HepG2 (cell line): ENCODE results near the gene LIF. TPM values are rescaled to one million over a fixed set of nuclear protein-coding genes. Genes with fewer than 3 reads are reported as not detected.

Experiments used
- ATAC-seq: fragments of 200-7000 bp; cut with Tn5 transposase; 3 replicates; pipeline ENCODE4 v1.9.1; 2020; ENCODE audit warnings: mild to moderate bottlenecking, moderate library complexity
- BruUV-seq: library from RNA; stranded (reverse); fragments of 400-500 nt; replicated peaks from 2 replicates; lab custom pipeline; 2021; lab: Mats Ljungman, UMichigan
- CTCF ChIA-PET: fragments of 300-600 bp; formaldehyde crosslinking; extraction: SDS; loops from one replicate; lab custom pipeline; 2021; ENCODE audit warnings: low total read pairs, inconsistent platforms, low intra/inter-chr PET ratio; lab: Yijun Ruan, JAX
- POLR2A ChIA-PET: fragments of 350-600 bp; sonication (Branson Sonifier 250); formaldehyde crosslinking; loops from one replicate; lab custom pipeline; 2020; ENCODE audit warnings: antibody characterized with exemption, inconsistent platforms; lab: Yijun Ruan, JAX
- DNase-seq: peaks from one replicate; pipeline ENCODE4 v3.0.0-alpha.2; 2015; ENCODE audit warnings: low spot score
- FAIRE-seq: peaks from 3 replicates; lab custom pipeline; 2011; peaks lifted over from hg19 to GRCh38; lab: Jason Lieb, UNC
- H2AFZ ChIP-seq: one replicate; pipeline ENCODE4 v1.6.1; 2011; ENCODE audit warnings: low read length, inconsistent platforms
- H3K27ac ChIP-seq: fragments of 300-600 bp; 3 replicates; pipeline ENCODE4 v1.8.0; 2011; ENCODE audit warnings: mixed run types, mild to moderate bottlenecking, mixed read lengths, low read length, inconsistent platforms; ENCODE audit not compliant: insufficient read depth; ENCODE audit errors: extremely low read length
- H3K27me3 ChIP-seq, 2 experiments: fragments of 200-600 bp in 1 of 2; 2 replicates in 1 of 2; 3 replicates in 1 of 2; pipeline versions ENCODE4 v1.6.0 to v1.8.0; 2011; ENCODE audit warnings: low read length in 2 of 2, mild to moderate bottlenecking in 2 of 2, moderate library complexity in 2 of 2, inconsistent platforms in 1 of 2; ENCODE audit not compliant: insufficient read depth in 2 of 2, control insufficient read depth in 1 of 2
- H3K36me3 ChIP-seq, 2 experiments: fragments of 200-600 bp in 1 of 2; replicated peaks in 1 of 2; 2 replicates in 1 of 2; 3 replicates in 1 of 2; pipeline versions ENCODE4 v1.5.1 to v1.8.0; 2011; ENCODE audit warnings: low read length in 2 of 2, inconsistent platforms in 1 of 2; ENCODE audit not compliant: insufficient read depth in 2 of 2, control insufficient read depth in 1 of 2
- H3K4me1 ChIP-seq: 2 replicates; pipeline ENCODE4 v1.5.1; 2012; ENCODE audit warnings: low read length, inconsistent platforms; ENCODE audit not compliant: insufficient read depth
- H3K4me2 ChIP-seq: 2 replicates; pipeline ENCODE4 v1.6.0; 2011; ENCODE audit warnings: low read depth, low read length, inconsistent platforms
- H3K4me3 ChIP-seq, 3 experiments: fragments of 200-600 bp in 1 of 3; sonication (generic), shearing (Covaris generic) in 1 of 3; replicated peaks in 1 of 3; 2 replicates each; pipeline ENCODE4 v1.5.1; 2011 to 2016; ENCODE audit warnings: low read length in 3 of 3, inconsistent platforms in 2 of 3, low read depth in 2 of 3, mild to moderate bottlenecking in 2 of 3, control low read depth in 1 of 3, mixed read lengths in 1 of 3; ENCODE audit not compliant: insufficient read depth in 1 of 3
- H3K79me2 ChIP-seq: one replicate; pipeline ENCODE4 v1.6.1; 2011; ENCODE audit warnings: low read length, inconsistent platforms; ENCODE audit not compliant: insufficient read depth
- H3K9ac ChIP-seq: 2 replicates; pipeline ENCODE4 v1.6.0; 2011; ENCODE audit warnings: mild to moderate bottlenecking, low read depth, low read length, inconsistent platforms; ENCODE audit not compliant: insufficient read depth
- H3K9me3 ChIP-seq: 2 replicates; pipeline ENCODE4 v1.5.1; 2012; ENCODE audit warnings: mild to moderate bottlenecking, low read length
- H4K20me1 ChIP-seq: 2 replicates; pipeline ENCODE4 v1.6.0; 2011; ENCODE audit warnings: inconsistent platforms, mild to moderate bottlenecking, low read length, moderate library complexity; ENCODE audit not compliant: insufficient read depth
- ETV5 ChIP-seq: IDR thresholded peaks from 2 replicates; pipeline ENCODE4 v1.6.1; 2018; ENCODE audit warnings: missing biosample characterization, missing genetic modification reagents, inconsistent platforms, borderline replicate concordance
- GABPA ChIP-seq, 2 experiments: IDR thresholded peaks; 2 replicates each; pipeline ENCODE4 v1.6.1; 2011 to 2016; ENCODE audit warnings: low read depth in 2 of 2, low read length in 1 of 2, missing biosample characterization in 1 of 2, missing genetic modification characterization in 1 of 2
- GPBP1L1 ChIP-seq: sonication (generic); formaldehyde crosslinking; IDR thresholded peaks from 2 replicates; pipeline ENCODE4 v1.5.0; 2020; ENCODE audit warnings: mild to moderate bottlenecking, missing genetic modification reagents
- HNF4G ChIP-seq, 2 experiments: sonication (generic) in 1 of 2; formaldehyde crosslinking in 1 of 2; IDR thresholded peaks; 2 replicates each; pipeline versions ENCODE4 v1.4.0 to v1.6.1; 2011 to 2020; ENCODE audit warnings: borderline replicate concordance in 2 of 2, low read depth in 2 of 2, mild to moderate bottlenecking in 2 of 2, low read length in 1 of 2, missing genetic modification reagents in 1 of 2, moderate library complexity in 1 of 2
- IRX3 ChIP-seq: sonication (generic); formaldehyde crosslinking; IDR thresholded peaks from 2 replicates; pipeline ENCODE4 v1.8.1; 2023; ENCODE audit warnings: mild to moderate bottlenecking, low read depth, missing genetic modification reagents, borderline replicate concordance
- ISL2 ChIP-seq: sonication (generic); formaldehyde crosslinking; IDR thresholded peaks from 2 replicates; pipeline ENCODE4 v1.5.0; 2020; ENCODE audit warnings: missing genetic modification reagents
- SNRNP70 ChIP-seq: fragments of 200-400 bp; formaldehyde crosslinking; IDR thresholded peaks from 2 replicates; pipeline ENCODE4 v1.6.1; 2017; ENCODE audit warnings: mild to moderate bottlenecking, low read depth, low read length, moderate library complexity
- SP2 ChIP-seq: sonication (generic); formaldehyde crosslinking; IDR thresholded peaks from 2 replicates; pipeline ENCODE4 v1.5.1; 2020; ENCODE audit warnings: mild to moderate bottlenecking, missing genetic modification reagents
- ZNF10 ChIP-seq: sonication (generic); formaldehyde crosslinking; IDR thresholded peaks from 2 replicates; pipeline ENCODE4 v1.4.0; 2020; ENCODE audit warnings: mild to moderate bottlenecking, low read depth, missing genetic modification reagents, borderline replicate concordance
- ZNF143 ChIP-seq: sonication (generic); formaldehyde crosslinking; IDR thresholded peaks from 2 replicates; pipeline ENCODE4 v1.4.0; 2020; ENCODE audit warnings: missing genetic modification reagents
- ZNF3 ChIP-seq: IDR thresholded peaks from 2 replicates; pipeline ENCODE4 v1.7.0; 2017; ENCODE audit warnings: inconsistent platforms
- ZNF354B ChIP-seq: sonication (generic); formaldehyde crosslinking; IDR thresholded peaks from 2 replicates; pipeline ENCODE4 v1.8.0; 2022; ENCODE audit warnings: mild to moderate bottlenecking, missing genetic modification reagents
- ZNF550 ChIP-seq: sonication (generic); formaldehyde crosslinking; IDR thresholded peaks from 2 replicates; pipeline ENCODE4 v1.4.0; 2020; ENCODE audit warnings: mild to moderate bottlenecking, missing genetic modification reagents, borderline replicate concordance
- ZNF564 ChIP-seq: sonication (generic); formaldehyde crosslinking; IDR thresholded peaks from 2 replicates; pipeline ENCODE4 v1.8.1; 2023; ENCODE audit warnings: mild to moderate bottlenecking, missing genetic modification reagents
- ZNF678 ChIP-seq: sonication (generic); formaldehyde crosslinking; IDR thresholded peaks from 2 replicates; pipeline ENCODE4 v1.4.0; 2020; ENCODE audit warnings: mild to moderate bottlenecking, missing genetic modification reagents
- ZNF691 ChIP-seq: sonication (generic); formaldehyde crosslinking; IDR thresholded peaks from 2 replicates; pipeline ENCODE4 v1.4.0; 2020; ENCODE audit warnings: missing genetic modification reagents, low read depth, mild to moderate bottlenecking, borderline replicate concordance
- WGBS: methylation state at CpG from one replicate; pipeline ENCODE4 v1.1.6; 2017; ENCODE audit warnings: low lambda C conversion rate; 5-methylcytosine and 5-hydroxymethylcytosine counted together
- in situ Hi-C: cut with HindIII; loops from 2 replicates; pipeline ENCODE4 v1.10.0; 2017; ENCODE audit warnings: low pct_unique_long_range_greater_than_20kb; ENCODE audit not compliant: extremely low pct_ligation_motif_present
- intact Hi-C: fragments of 100-400 bp; cut with micrococcal nuclease; formaldehyde crosslinking; loops from one replicate; pipeline ENCODE4 v1.10.0; 2022; ENCODE audit not compliant: unreplicated experiment
- polyA plus RNA-seq, 8 experiments: library from polyadenylated mRNA; depleted of rRNA in 3 of 8; stranded (reverse) in 7 of 8; unstranded in 1 of 8; fragments of >200 nt; fragmentation: Illumina TruSeq in 4 of 8; extraction: Trizol in 4 of 8; gene quantifications; 2 replicates each; pipeline versions ENCODE4 v1.2.1 to v1.2.3, GENCODE V29; 2011 to 2016; ENCODE audit warnings: low read depth in 4 of 8, missing spikeins in 1 of 8, mixed read lengths in 1 of 8; ENCODE audit not compliant: insufficient read depth in 1 of 8
- total RNA-seq, 5 experiments: library from RNA; depleted of rRNA; stranded (reverse); fragments of >200 nt; fragmentation: Illumina TruSeq; extraction: Trizol; gene quantifications; 2 replicates each; pipeline ENCODE4 v1.2.3, GENCODE V29; 2016; ENCODE audit warnings: low read depth in 1 of 5

Gene LIF
- total and polyA plus RNA-seq, 2 of the 13 experiments (the other 11 are each of a cell fraction or from before 2014, with no cell fraction given): 3.6 to 8.5 TPM

GRCh38 chr22:30223303-30223702 is 23.3 kb downstream of the LIF start:
- no peaks in the 10 kb centered on the region for H3K79me2 ChIP-seq
- no peak overlapping the region for H3K4me2 ChIP-seq
- H4K20me1 ChIP-seq: no peaks in the 10 kb centered on the region
- FAIRE-seq: no peak
- TF ChIP-seq ZNF564 (CRISPR knock-in tag) (no peak), GABPA (IDR thresholded peaks at IDR 0.05; ENCODE audit: low read depth, low read length) (no peak), GABPA (CRISPR knock-in tag; IDR thresholded peaks at IDR 0.05; ENCODE audit: low read depth) (peak; percentile 37), ETV5 (CRISPR knock-in tag) (0 out of 2 replicates have a peak, but pooled peaks have one; percentile 18)
- TF ChIP-seq, all 625 proteins: peak for 2
- Histone ChIP-seq H3K27me3 (peaks cover 7 to 45% of the 10 kb centered on the region in 2 experiments; a peak in 4 of 5 replicates), H3K9ac (no peak overlapping the region), H3K36me3 (no peaks in the 10 kb centered on the region), H3K4me1 (peaks cover 57% of the 10 kb centered on the region), H3K27ac (no peak overlapping the region), H2AFZ (no peak overlapping the region), H3K4me3 (no peak overlapping the region), H3K9me3 (no peaks in the 10 kb centered on the region)
- CTCF ChIA-PET: no interaction called here
- POLR2A ChIA-PET: interaction anchor here (1.3 kb wide), 1 partner anchor 13 kb away, joined by 3 read pairs; no protein-coding TSS in a partner anchor
- BruUV-seq: no TSS peak
- 60% methylated on average over 14 of the region's 15 CpGs for WGBS
- no peak for DNase-seq
- in situ Hi-C loops (no loop called here), intact Hi-C loops (no loop called here)
- no peak for ATAC-seq

DNA sequence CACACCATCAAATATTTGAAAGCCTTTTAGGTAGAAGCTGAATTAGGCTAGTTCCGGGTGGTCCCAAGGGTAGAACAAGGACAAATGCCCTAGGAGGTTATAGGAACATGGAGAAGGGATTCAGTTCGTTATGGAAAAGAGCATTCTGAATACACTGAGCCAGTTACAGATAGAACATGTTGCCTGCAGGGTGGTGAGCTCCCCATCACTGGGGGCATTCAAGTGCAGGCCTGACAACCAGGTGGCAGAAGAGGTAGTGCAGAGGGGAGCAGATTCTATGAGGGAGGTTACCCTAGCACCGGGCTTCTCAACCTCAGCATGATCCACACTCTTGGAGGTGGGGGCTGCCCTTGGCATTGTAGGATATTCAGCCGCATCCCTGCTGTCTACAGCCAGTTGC is 24.2 kb downstream of the LIF start:
- WGBS: 52% methylated on average over 4 of the region's 4 CpGs
- H4K20me1 ChIP-seq: no peaks in the 10 kb centered on the region
- H3K9ac ChIP-seq: no peak overlapping the region
- H3K9me3 ChIP-seq: no peaks in the 10 kb centered on the region
- no peaks in the 10 kb centered on the region for H3K79me2 ChIP-seq
- no peak overlapping the region for H3K27ac ChIP-seq
- peaks cover 65% of the 10 kb centered on the region for H3K4me1 ChIP-seq
- intact Hi-C loops (no loop called here), in situ Hi-C loops (no loop called here)
- FAIRE-seq (no peak), DNase-seq (no peak), ATAC-seq (no peak)
- no peaks in the 10 kb centered on the region for H3K36me3 ChIP-seq
- ChIA-PET CTCF (no interaction called here), POLR2A (no interaction called here)
- H2AFZ ChIP-seq: no peak overlapping the region
- no peak overlapping the region for H3K4me3 ChIP-seq
- no TSS peak for BruUV-seq
- H3K27me3 ChIP-seq: peaks cover 7 to 45% of the 10 kb centered on the region in 2 experiments; a peak in 4 of 5 replicates
- no peak overlapping the region for H3K4me2 ChIP-seq
- no peak for TF ChIP-seq ZNF678 (CRISPR knock-in tag)
- TF ChIP-seq ISL2 (CRISPR knock-in tag): no peak
- no peak for TF ChIP-seq ZNF354B (CRISPR knock-in tag)
- no peak for TF ChIP-seq ZNF550
- TF ChIP-seq SNRNP70: no peak
- TF ChIP-seq ZNF3 (CRISPR knock-in tag): no peak
- no peak for TF ChIP-seq HNF4G (IDR thresholded peaks at IDR 0.05; ENCODE audit: borderline replicate concordance, low read depth, low read length)
- TF ChIP-seq HNF4G (CRISPR knock-in tag; IDR thresholded peaks at IDR 0.05; ENCODE audit: borderline replicate concordance, low read depth): no peak
- TF ChIP-seq ZNF143: no peak
- no peak for TF ChIP-seq ZNF10 (CRISPR knock-in tag)
- no peak for TF ChIP-seq IRX3 (CRISPR knock-in tag)
- no peak for TF ChIP-seq SP2 (CRISPR knock-in tag)
- no peak for TF ChIP-seq GPBP1L1 (CRISPR knock-in tag)
- TF ChIP-seq ZNF691 (CRISPR knock-in tag): no peak
